ENCODE data around the gene FAM13B. TPM values are rescaled to one million over a fixed set of nuclear protein-coding genes. Genes with fewer than 3 reads are reported as not detected.
A peak's percentile ranks its signal among the peaks of the same experiment; 100 is the strongest.

FAM13B gene
- total and polyA plus RNA-seq, 10 of the 15 experiments (the other 5 are each of a cell fraction or from before 2014, with no cell fraction given): 3.6 to 30.0 (median 20.3) TPM

- TF ChIP-seq EP300 (IDR thresholded peaks at IDR 0.05; ENCODE audit: borderline replicate concordance in 1 of 2, control insufficient read depth in 1 of 2, low read depth in 2 of 2, low read length in 2 of 2): no peak
- no peak for TF ChIP-seq ZNF622 (IDR thresholded peaks at IDR 0.05)
- peak; percentile 66 for TF ChIP-seq MXI1 (IDR thresholded peaks at IDR 0.05; ENCODE audit: low read depth, low read length)
- TF ChIP-seq E4F1 (IDR thresholded peaks at IDR 0.05; ENCODE audit: borderline replicate concordance, partially characterized antibody): no peak
- 0 out of 2 replicates have a peak, but pooled peaks have one; percentile 39 for TF ChIP-seq SMAD5 (IDR thresholded peaks at IDR 0.05; ENCODE audit: low read depth)
- TF ChIP-seq RELB (IDR thresholded peaks at IDR 0.05; ENCODE audit: low read depth): peak; percentile 43; the same call in 1 of the 2 replicates
- TF ChIP-seq SUZ12 (IDR thresholded peaks at IDR 0.05; ENCODE audit: unreplicated experiment): no peak
- no peak for TF ChIP-seq ASH2L (IDR thresholded peaks at IDR 0.05; ENCODE audit: borderline replicate concordance, low read depth)
- no peak for TF ChIP-seq PKNOX1 (IDR thresholded peaks at IDR 0.05)
- TF ChIP-seq CREM (IDR thresholded peaks at IDR 0.05; ENCODE audit: low read depth): no peak
- TF ChIP-seq USF1 (IDR thresholded peaks at IDR 0.05; ENCODE audit: borderline replicate concordance, extremely low read length, insufficient read depth, low read depth, low read length): peak; percentile 38
- TF ChIP-seq CTCF (IDR thresholded peaks at IDR 0.05 in 2 of 3, conservative IDR thresholded peaks at IDR 0.05 in 1 of 3; ENCODE audit: control insufficient read depth in 2 of 3, extremely low read depth in 1 of 3, insufficient read depth in 1 of 3, low read depth in 3 of 3, low read length in 3 of 3): no peak; a peak in 1 of 6 replicates
- no peak for TF ChIP-seq CUX1 (IDR thresholded peaks at IDR 0.05; ENCODE audit: insufficient replicate concordance, low read depth, low read length)
- TF ChIP-seq MTA2 (IDR thresholded peaks at IDR 0.05; ENCODE audit: low read depth): 0 out of 2 replicates have a peak, but pooled peaks have one; percentile 20
- no peak for TF ChIP-seq ZSCAN29 (IDR thresholded peaks at IDR 0.05)
Measured at GRCh38 chr5:138032028-138032571, 779 bp downstream of the FAM13B start (continued).

Measured in GM12878 (cell line).